ENCODE data around the gene VTI1A.

VTI1A gene

DNA sequence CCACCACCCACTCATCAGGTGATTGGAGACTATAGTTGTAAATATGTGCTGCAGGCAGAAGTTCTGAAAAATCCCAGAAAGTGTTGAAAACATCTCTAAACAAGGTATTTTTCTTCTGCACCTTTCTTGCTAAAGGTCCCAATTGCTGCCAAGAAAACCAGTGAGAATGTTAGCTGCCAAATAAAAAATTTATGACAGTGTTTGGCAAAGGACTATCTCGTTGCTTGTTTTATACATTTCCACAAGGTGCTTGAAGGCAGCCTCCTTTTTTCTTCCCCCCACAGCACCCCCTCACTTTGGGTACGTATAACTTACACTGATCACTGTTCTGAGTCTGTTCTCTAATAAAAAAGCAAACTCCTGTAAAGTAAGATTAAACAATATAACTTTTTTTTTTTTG lies 344.4 kb downstream of the VTI1A start:
- no peak for DNase-seq

DNA sequence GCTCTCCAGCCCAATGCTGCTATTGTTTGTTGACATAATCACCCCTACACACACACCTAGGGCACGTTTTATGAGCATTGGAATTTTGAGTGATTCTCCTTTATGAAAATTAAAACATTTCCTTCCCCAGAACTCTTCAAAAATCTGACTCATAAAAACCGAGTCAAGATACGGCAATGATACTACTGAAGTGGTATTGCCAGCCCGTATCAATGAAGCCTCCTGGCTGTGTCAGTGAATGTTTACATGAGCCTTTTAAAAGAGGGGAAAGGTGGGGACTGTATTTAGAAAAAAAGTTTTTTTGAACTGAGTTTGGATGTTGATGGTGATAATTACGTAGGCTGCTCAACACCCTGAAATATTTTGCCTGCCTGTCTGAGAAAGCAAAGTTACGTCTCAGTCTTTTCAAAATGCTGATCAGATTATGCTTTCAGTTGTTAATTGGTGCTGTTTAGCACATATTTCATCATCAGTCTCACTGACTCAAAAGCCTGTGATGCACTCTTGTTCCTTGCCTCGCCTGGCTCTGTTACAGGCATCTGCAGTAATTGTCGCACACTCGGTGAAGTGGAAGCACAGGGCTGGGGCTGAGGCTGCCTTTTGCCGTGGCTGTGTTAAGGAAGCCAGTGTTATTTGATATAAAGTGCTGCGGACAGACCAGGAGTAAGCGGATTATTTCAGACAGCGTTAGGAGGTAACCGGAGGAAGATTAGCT lies 345.6 kb downstream of the VTI1A start:
- peak; percentile 56 for DNase-seq

DNA sequence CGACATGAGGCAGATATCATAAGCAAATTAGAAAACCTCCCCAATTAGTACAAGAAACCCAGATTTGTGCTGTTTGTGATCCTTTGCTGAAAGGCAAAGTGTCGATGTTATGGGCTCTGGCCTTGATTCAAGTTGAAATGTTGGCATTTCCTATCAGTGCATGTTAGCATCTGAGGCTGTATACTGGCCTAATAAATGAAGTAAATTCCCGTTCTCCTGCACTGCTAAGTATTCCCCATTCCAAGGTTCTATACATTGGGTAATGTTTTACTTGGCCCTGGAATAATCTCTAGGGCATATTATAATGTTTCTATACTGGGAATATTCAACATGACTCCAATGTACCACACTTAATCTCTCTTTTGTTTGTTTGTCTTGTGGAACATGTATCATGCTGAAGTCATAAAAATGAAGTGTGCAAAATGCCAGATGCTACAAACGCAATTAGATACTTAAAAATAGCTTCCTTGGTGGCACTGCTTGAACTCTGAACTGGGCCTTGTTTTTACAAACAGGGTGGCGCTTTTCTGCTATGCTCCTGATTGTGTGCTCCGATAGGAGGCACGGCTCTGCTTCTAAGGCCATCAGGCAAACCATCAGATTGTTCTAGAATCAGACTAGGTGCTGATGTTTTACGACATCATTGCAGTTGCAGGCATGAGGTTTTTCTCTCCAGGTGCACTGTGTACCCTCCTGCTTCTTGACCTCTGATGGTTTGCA lies 346.3 kb downstream of the VTI1A start:
- DNase-seq, result no peak

DNA sequence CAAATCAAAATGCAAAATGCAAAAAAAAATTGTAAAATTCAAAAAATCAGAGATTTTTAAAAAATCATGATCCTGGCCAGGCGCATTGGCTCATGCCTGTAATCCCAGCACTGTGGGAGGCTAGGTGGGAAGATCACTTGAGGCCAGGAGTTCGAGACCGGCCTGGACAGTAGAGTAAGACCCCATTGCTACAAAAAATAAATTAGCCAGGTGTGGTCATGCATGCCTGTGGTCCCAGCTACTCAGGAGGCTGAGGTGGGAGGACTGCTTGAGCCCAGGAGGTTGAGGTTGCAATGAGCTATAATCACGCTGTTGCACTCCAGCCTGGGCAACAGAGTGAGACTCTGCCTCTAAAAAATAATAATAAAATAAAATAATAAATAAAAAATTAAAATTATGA lies 347.2 kb downstream of the VTI1A start:
- no peak for DNase-seq

DNA sequence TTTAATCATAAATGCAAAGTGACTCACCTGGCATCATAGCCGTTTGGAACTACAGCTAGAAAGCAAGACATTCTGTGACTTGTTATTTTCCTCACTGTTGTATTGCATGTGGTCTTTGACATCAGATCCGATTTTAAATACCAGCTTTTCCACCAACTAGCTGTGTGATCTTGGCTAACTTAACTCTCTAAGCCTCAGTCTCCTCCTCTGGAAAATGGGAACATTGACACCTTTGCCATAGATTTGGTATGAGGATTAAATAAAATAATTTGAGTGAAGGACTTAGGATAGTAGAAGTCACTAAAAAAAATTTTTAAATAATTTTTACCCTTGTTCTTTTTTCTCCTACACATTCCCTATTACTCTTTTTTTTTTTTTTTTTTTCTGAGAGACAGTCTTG lies 348.1 kb downstream of the VTI1A start:
- no peak for DNase-seq

DNA sequence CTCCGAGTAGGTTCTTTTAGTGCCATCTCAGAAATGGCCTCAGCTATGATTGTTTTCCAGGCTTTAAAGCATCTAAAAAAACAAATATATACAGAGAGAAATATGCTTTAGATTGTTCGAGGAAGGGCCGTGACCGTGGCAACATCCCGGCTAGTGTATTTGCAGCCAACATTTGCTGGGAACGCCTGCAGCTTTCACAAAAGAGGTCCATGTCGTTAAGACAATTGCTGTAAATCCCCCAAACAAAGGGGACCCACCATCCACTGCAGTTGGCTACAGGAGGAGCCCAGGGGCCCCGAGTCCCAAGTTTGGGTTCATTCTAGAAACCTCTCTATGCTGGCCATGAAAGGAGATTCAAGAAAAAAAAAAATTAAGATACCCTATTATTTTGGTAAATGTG lies 350.2 kb downstream of the VTI1A start:
- no peak for DNase-seq

DNA sequence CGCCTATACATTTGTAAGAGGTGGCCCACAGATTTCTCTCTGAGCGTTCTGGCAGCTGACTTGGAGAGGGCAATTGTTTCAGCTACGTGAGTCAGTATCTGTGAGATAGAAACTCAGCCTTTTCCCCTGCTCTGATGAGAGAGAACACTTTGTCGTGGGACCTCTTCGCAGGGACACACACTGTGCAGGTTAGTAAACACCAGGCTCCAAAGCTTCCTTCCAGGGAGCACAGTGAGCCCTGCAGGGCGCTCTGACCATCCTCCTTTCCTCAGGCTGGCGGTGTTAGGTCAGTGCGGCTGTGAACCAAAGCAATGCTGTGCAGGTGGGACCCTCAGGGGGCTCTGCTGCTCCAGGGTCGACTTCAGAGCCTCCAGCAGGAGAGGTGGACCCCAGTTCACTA lies 350.8 kb downstream of the VTI1A start:
- no peak for DNase-seq

DNA sequence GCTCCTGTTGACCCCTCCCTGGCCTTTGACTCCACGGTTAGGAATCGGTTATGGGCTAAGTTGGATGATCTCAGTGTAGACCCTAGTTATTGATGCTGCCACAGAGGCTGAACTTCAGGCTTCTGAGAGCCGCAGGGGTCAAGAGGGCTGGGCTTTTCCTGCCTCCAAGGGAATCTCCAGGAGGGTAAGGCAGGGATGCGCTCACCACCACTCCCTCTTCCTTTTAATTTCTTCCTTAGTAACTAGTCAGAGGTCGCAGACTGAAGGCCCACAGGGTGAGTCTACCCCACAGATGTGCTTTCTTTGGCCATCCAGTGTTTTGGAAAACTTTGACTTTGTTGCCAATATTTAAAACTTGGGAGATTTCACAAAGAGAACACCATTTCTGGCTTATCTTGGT lies 352.0 kb downstream of the VTI1A start:
- DNase-seq, result no peak

DNA sequence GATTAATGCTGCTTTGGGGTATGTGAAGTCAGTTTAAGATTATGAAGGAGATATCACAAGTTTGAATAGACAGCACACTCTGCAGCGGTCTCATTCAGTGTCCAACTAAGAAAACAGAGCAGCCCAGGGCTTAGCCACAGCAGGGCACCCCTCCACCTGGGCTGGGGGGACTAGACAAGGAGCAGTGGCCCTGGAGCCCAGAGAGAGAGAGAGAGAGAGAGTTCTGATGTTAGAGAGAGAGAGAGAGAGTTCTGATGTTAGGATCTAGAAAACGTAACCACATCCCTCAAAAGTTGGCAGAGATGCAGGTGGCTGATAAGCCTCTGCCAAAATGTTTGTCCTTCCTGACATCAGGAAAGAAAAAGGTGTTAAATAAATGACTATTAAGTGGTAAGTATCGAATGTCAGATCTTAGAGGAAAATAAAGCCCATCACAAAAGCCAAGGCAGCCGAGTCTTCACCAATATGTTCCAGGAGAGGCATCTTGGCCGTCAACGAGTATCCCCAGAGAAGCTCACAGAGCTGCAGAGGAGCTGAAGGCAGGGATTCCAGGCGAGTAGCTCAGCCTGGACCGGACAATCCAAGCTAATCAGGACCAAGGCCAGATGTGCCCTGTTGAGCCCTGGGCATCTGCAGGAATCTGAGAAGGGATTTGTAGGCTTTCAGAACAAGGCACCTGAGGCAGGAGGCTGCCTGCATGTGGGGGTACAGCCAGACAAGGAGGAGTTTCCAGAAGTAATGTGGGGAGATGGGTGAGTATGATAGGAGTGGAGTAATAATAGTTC lies 352.9 kb downstream of the VTI1A start:
- DNase-seq, result no peak

DNA sequence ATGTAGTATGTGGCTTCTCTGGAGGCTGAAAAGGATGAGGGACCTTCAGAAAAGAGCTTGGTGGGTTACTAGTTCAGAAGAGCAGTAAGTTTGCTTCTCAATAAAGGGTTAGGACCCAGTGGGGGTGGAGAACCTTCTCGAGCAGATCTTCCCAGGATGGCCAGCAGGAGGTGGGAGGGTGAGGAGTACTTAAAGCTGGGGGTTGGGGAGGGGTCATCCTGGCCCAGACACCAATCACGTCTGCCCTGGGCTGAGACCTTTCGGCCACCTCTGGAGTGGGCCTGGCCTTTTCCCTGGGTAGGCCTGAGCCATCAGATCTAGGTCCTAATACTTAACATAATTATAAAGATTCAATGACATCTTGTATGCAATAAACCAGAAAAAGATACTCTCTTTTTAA lies 354.0 kb downstream of the VTI1A start:
- no peak for DNase-seq

DNA sequence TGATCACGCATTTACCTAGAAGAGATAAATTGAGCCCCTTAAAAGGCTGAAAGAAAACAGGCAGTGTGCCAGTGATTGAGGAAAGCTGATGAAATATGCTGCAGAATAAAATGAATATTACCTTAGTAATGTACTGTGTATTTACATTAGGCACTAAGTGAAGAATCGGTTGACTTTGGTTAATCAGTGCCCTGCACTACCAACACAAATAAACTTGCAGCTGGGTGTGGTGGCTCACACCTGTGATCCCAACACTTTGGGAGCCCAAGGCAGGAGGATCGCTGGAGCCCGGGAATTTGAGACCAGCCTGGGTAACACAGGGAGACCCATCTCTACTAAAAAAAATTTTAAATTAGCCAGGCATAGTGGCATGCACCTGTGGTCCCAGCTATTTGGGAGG lies 354.7 kb downstream of the VTI1A start:
- no peak for DNase-seq

DNA sequence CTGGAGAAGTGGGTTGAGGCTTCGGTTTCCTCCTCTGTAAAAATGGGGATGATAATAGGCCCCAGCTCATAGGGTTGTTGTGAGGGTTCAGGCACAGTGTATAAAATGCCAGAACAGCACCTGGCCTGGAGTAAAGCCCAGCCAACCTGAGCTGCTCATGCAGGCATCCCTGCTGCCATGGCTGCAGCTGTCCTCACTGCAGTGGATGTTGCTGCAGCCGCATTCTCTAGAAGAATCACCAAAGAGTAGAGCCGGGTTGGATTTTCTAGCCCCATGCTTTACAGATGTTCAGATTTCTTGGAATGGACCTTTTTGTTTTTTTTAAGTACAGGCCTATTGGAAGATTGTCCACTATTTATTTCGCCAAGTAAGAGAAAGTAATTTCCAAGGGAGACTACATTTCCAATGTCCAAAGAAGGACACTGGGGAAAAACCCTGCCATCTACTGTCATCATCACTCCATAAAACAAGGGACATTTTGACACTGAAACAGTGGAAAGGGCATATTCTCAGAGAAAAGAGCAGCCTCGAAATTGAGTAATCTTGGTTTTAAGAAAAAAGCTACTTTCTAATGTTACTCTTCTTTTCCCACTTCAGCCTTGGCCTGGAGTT lies 355.5 kb downstream of the VTI1A start:
- DNase-seq, result no peak

DNA sequence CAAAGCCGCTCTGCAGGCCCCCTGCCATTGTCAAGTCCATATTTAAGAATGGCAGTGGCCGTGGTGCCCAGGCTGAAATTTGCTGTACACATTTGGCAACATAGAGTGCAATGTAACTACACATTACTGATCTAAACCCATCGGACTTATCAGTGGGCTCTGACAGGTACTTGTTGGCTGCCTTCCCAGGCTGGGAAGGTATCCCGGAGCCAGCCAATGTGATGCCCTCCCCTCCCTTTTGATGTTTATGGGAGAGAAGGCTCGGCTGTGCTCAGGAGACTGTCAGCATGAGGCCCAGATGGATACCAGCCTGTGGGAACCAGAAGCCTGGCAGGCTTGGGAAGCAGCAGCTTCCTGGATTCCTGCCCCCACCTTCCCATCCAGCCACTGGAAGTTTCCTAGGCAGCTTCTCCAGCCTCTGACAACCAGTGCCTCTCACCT lies 357.0 kb downstream of the VTI1A start:
- DNase-seq, result no peak

DNA sequence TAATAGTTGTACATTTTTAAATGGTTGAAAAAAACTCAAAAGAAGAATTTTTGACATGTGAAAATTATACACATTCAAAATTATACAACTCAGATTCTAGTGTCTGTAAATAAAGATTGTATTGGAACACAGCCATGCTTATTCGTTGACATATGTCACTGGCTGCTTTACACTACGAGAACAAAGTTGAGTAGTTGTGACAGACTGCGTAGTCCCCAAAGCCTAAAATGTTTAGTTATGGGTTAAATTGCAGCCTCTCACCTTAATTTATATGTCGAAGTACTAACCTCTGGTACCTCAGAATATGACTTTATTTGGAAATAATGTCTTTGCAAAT lies 358.2 kb downstream of the VTI1A start:
- no peak for DNase-seq

DNA sequence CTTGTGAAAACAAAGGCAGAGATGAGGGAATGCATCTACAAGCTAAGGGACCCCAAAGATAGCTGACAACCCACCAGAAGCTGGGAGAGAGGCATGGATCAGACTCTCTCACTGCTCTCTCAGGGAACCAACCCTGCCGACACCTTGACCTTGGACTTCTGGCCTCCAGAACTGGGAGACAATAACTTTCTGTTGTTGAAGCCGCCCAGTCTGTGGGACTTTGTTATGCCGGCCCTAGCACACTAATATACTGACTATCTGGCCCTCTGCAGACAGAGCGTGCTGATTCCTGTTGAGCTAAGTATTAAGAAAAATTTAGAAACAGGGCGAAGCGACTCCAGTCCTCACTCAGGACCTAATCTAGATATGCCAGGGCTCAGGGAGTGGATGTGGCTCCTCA lies 358.7 kb downstream of the VTI1A start:
- no peak for DNase-seq

DNA sequence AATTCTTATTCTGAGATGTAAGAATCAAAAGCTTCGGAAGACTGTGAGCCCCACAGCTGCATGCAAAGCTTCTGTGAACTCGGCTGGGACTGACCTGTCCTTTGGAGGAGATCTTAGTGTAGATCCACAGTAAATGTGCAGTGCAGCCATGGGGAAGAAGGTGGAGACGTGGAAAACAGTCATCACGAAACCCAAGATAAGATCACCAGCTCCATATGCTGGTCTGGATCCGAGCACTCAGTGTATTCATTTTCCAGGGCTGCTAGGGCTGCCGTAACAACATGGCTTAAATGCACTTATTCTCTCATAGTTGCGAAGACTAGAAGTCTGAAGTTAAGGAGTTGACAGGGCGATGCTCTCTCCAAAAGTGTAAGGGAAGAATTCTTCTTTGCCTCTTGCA lies 360.0 kb downstream of the VTI1A start:
- no peak for DNase-seq

DNA sequence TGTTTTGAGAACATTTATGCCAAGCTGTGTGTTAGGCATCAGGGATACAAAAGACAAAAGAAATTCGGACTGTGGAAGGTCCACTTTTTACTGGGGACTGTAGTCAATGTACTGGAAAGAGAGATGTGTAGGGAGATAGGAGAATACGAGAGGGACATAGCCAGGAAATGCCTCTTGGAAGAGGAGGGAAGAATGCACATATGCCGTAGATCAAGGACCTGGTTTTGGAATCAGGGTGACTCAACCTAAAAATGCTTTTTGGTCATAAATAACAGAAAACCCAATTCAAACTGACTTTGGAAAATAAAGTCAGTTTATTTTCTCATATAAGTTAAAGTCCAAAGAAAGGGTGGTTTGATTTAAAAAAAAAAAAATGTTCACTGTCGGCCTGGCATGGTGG lies 362.7 kb downstream of the VTI1A start:
- no peak for DNase-seq

DNA sequence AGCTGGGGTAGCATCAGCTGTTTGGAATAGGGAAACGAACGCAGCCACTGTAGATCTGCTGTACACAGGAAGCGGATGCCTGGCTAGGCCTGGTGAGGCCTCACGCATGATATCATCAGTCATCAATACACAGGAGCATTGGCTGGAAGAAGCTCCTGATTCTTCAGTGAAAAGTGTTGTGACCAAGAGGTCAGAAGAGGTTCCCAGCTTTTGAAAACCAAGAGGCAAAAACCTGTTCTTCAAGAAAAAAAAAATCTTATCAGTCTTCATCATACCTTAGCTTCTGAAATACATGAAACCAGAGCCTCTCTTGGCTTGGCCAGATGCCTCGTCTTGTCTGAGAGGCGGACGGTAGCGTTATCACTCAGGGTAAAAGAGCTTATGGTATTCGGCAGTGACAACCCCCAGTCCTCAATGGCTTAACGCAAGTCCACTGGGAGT lies 363.7 kb downstream of the VTI1A start:
- no peak for DNase-seq

DNA sequence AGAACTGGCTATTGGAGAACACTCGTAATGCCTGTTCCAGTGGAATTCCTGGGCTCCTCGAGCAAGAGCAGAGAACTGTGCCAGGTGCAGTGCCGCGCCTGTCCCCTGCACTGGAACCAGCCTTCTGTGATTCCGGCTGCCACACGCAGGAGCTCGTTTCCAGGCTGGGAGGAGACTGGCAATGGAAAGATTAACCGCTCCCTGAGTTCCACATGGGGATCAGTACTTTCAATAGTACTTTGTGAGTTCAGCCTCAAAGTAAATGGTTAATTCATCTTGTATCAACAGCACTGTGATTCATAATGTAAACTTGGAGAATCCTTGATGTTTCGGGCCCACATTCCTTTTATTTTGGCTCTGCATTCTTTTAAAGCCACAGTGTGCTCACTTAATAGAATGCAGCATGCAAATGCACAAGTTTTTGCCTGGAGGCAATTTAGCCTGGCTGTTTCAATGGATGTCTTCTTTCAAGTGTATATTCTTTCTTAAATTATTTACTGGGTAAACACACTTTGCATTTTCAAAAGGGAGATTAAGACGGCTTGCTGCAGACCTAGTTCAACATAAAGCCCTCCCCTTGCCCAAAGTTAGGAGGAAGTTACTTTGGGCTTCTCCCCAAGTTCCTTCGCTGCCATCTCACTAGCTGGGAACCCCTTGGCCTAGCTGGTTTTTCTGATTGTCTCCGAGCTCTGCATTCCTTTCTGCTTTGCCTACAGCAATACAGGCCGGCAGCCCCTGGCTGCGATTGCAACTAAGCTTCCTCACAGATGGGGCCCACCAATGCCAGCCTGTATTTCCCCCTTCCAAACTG lies 364.9 kb downstream of the VTI1A start:
- no peak for DNase-seq

DNA sequence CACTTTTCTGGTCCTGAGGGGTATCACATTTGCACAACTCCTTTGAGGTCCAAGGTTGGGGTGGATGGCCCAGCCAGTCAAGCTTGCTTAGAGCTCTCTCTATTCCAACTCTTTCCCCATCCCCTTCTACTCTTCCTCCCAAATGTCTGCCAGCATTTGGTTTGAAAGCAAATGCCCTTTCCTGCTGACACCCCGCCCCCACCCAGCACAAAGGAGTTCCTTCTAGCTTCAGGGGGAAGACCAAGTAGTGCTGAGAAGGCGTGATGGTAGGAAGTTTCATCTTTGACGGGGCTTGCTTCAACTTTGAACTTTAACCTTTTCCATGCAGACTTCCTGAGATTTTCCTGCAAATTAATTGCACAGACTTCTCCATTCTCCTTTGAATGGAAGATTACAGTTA lies 365.6 kb downstream of the VTI1A start:
- no peak for DNase-seq

DNA sequence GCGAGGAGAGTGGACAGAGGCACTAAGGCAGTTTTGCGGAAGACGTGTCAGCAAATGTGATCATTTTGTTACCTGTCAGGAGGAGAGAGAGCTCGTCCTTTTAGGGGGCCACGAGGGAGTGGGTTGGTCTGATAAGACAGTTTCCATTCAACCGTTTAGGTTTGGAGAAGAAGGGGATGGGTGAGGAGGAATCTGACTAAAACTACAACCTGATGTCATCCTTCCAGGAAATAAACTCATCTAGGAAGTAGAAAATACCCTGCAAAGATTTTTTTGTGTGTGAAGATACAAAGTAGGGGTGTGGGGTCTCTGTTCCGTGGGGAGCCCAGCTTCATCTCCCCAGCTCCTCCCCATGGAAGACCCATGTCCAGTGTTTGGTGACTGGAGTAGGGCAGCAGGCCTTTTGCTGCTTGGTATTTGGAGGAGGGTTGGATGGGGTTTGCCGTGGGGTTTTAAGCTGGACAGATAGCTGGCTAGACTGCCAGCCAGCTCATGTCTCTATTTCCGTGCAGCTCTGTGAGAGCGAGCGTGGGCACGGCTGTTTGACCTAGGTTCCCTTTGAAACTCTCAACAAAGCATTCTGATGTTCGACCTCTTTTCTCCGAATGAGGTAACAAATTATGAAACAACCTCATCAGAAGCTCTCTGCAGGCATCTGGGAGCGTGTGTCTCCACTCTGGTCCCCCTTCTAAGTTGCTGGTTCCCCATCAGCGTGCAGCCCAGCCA lies 367.0 kb downstream of the VTI1A start:
- no peak for DNase-seq
